GM10266 (cell line): ENCODE data around the gene PIK3R6.

Source experiments
- DNase-seq: peaks from one replicate; pipeline ENCODE4 v3.0.0; 2012; ENCODE audit errors: extremely low spot score
- TF ChIP-seq, protein P1 (sequence below): IDR thresholded peaks from 2 replicates; pipeline ENCODE4 v1.5.1; 2012; ENCODE audit warnings: mild to moderate bottlenecking, low read depth; ENCODE audit not compliant: control insufficient read depth, insufficient read depth; ENCODE audit errors: missing control alignments

PIK3R6 gene

DNA sequence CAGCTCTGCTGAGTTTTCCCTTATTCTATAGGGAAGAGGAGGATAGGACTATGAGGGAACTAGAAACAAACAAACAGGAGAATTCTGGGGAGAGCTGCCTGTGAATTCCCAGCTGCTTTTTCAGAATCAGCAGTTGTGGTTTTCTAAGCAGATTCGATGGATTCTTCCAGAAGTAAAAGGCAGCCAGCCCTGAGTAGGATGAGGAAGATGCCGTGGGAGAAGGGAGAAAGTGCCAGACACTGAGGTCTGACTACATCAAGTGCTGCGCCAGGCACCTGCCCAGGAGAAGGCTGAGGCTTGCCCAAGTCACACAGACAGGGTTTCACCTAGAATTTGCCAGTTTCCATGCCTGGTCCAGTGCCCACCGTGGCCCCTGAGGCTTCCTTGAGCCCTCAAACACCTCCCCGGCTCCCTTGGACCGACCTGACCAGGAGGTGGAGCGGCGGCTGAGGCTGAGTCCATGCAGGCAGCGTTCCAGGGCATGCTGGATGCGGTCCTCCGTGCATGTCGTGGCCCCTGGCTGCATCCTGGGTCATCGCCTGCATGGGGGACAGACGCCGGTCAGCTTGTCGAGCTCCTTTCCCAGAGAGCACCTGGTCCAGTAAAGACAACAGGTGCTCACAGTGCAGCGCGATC lies 43.6 kb upstream of the PIK3R6 start:
- DNase-seq = no peak
- TF ChIP-seq, protein P1, sequence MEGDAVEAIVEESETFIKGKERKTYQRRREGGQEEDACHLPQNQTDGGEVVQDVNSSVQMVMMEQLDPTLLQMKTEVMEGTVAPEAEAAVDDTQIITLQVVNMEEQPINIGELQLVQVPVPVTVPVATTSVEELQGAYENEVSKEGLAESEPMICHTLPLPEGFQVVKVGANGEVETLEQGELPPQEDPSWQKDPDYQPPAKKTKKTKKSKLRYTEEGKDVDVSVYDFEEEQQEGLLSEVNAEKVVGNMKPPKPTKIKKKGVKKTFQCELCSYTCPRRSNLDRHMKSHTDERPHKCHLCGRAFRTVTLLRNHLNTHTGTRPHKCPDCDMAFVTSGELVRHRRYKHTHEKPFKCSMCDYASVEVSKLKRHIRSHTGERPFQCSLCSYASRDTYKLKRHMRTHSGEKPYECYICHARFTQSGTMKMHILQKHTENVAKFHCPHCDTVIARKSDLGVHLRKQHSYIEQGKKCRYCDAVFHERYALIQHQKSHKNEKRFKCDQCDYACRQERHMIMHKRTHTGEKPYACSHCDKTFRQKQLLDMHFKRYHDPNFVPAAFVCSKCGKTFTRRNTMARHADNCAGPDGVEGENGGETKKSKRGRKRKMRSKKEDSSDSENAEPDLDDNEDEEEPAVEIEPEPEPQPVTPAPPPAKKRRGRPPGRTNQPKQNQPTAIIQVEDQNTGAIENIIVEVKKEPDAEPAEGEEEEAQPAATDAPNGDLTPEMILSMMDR = no peak

DNA sequence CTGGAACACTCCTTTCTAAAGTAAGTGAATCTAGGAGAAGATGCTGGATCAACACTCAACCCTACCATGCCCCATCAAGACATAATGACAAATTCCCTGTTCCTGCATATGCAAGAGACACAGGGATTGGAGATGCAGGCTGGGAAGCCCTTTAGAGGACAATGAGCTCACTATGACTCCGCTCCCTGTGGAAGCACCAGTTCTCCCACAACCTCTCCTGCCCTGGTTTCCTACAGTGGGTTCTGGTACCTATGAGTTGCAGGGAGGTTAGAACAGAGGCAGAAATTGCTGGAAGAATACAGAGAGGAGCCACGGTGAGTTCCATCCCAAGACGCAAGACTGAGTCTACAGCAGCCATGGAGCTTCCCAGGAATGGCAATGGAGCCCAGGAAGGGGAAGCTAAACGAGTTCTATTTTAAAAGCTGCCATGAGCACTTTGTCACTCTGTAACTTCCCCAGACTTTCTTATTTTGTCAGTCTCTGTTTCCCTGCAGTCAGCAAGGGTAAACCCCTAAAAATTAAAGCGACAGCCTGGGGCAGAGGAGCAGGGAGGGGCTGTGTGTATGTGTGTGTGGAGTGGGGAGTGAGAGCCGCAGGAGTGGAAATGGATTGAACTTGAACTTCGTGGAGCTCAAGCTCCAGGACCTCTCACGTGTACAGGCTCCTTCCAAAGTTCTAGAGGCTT lies 42.3 kb upstream of the PIK3R6 start:
- TF ChIP-seq, protein P1 = no peak
- no peak for DNase-seq

DNA sequence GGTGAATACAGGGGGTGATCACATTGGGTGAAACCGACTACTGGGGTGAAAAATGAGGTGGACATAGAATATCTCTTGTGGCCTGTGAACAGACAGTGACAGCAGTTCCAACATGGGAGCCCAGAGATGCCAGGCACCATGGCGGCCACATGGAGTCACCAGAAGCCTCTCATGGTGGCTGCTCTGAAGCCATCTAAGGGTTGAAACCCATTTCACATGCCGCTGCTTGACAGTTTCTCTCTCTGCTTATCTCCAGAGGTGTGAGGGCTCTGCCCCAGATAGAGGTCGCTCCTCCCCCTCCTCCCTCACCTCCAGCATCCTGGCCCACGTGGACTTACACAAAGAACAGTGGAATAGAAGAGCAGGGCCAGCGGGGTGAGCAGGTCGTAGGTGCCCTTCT lies 37.9 kb upstream of the PIK3R6 start:
- no peak for DNase-seq
- TF ChIP-seq, protein P1 = no peak

DNA sequence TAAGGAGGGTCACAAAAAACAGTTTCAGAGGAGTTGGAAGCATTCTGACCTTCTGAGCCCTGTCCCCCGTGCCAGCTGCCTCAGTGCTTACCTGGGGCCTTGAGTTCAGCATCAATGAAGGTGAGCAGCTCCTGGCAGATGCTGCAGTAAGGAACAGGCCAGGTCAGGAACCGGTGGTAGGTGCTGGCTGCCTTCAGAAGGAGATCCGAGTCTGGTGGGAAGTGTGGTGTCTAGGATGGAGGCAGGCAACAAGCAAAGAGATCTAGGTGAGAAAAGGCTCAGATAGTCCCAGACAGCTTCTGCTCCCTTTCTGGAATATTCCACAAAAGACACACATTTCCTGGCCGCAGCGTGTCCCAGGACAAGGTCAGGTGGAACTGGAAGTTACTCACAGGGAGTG lies 37.2 kb upstream of the PIK3R6 start:
- DNase-seq = no peak
- TF ChIP-seq, protein P1 = no peak

DNA sequence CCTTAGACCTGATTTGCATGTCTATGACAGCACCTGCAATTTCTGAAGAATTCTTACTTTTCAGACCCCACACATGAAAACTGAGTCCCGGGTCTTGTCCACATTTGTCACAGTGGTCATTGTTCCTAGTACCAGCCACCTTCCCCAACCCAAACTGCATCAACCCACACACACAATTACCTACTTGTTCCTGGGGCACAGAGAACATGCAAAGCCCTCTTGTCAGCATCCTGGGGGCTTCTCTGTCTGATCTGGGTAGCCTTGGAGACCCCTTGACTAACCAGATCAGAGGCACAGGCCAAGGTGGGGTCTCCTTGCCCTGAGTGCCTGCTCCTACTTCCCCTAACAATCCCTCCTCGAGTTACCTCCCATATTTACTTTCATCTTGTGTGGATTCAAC lies 36.7 kb upstream of the PIK3R6 start:
- TF ChIP-seq, protein P1 = no peak
- DNase-seq = no peak

DNA sequence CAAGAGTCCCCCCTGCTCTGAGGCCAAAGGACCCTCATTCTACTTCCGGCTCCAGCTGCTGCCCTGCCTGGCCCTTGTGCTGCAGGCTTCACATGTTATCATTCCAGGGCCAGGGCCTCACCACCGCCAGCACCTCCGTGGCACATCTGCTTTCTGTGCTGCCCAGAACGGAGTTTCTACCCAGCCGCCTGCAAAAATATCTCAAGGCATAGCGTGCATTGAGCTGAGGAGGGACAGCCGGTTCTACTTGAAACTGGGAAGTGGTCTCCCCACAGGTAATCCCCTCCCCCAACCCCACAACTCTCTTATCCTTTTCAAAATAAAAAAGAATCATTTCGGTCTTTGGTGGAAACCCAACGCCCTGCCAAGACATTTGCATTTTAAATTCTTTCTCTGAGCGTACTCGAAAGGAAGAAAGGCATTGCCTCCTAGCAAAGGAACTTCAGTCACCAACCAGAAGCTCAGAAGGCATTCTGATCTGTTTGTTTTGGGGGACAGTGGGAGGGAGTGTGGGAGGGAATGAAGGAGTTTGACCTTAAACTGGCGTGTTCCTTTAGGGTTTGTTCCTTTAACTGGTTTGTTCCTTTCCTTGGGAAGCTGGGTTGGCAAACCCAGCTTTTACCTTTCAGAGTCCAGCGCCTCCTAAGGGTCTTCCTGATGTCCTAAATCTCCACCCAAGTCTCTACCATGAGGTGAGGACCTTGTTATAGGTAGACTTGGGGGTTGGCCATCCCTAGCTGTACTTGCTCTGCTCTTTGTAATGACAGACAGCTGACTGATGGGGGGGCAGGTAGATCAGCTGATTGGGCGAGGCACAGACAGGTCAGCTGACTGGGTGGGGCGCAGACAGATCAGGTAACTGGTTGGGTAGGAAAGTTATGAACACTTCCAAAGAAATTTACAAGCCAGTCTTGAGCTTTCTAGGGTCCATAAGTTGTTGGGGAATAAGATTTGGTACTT lies 33.4 kb upstream of the PIK3R6 start:
- no peak for DNase-seq

More for the DNA sequence above, 33.4 kb upstream of the PIK3R6 start:
- TF ChIP-seq, protein P1 = peak; percentile 11
